Thoracic aorta (tissue), 2 donors: Measurements from ENCODE around the gene OR13J1. TPM values are rescaled to one million over a fixed set of nuclear protein-coding genes. Genes with fewer than 3 reads are reported as not detected.
A peak's percentile ranks its signal among the peaks of the same experiment; 100 is the strongest.

Source experiments
- ATAC-seq: fragments of 150-250 bp; one replicate; pipeline ENCODE4 v1.8.0; 2017; ENCODE audit warnings: low read depth; ENCODE audit not compliant: insufficient number of reproducible peaks, low FRiP score
- DNase-seq: peaks from one replicate; pipeline ENCODE4 v3.0.0-alpha.2; 2020; ENCODE audit warnings: low spot score
- H3K27ac ChIP-seq, 2 donors: fragments of 200-600 bp; sonication (generic); 1 replicate in 1 of 2; 2 replicates in 1 of 2; pipeline ENCODE4 v1.5.1; 2016; ENCODE audit warnings: mild to moderate bottlenecking in 2 of 2, moderate library complexity in 2 of 2
- H3K27me3 ChIP-seq: fragments of 200-600 bp; sonication (generic); replicated peaks from 2 replicates; pipeline ENCODE4 v1.6.0; 2016; ENCODE audit warnings: mild to moderate bottlenecking; ENCODE audit not compliant: insufficient read depth
- H3K36me3 ChIP-seq: fragments of 200-600 bp; sonication (generic); one replicate; pipeline ENCODE4 v1.5.1; 2016
- H3K4me1 ChIP-seq, 2 donors: fragments of 200-600 bp; sonication (generic); 1 replicate in 1 of 2; 2 replicates in 1 of 2; pipeline versions ENCODE4 v1.5.1 to v1.6.0; 2016; ENCODE audit warnings: low read depth in 2 of 2, mild to moderate bottlenecking in 1 of 2; ENCODE audit not compliant: control insufficient read depth in 1 of 2
- H3K4me3 ChIP-seq: fragments of 200-600 bp; sonication (generic); 2 replicates; pipeline ENCODE4 v1.5.1; 2016; ENCODE audit warnings: mild to moderate bottlenecking
- H3K9me3 ChIP-seq: fragments of 200-600 bp; sonication (generic); 2 replicates; pipeline ENCODE4 v1.5.1; 2016
- CTCF ChIP-seq: fragments of 200-600 bp; sonication (generic); IDR thresholded peaks from one replicate; pipeline ENCODE4 v1.5.1; 2019; ENCODE audit warnings: antibody characterized with exemption
- total RNA-seq, 2 donors: library from RNA; depleted of rRNA; stranded (reverse); fragments of >200 nt; gene quantifications; one replicate each; pipeline versions ENCODE4 v1.1.0 to v1.2.3, GENCODE V29; 2016

Gene OR13J1
- total RNA-seq, 2 donors from 2014 or later = not detected

GRCh38 chr9:35847792-35848572, 22.2 kb downstream of the OR13J1 start:
- Histone ChIP-seq H3K27me3 (no peaks in the 10 kb centered on the region), H3K27ac (peak overlapping the region; percentile 23 to 40), H3K4me3 (no peak overlapping the region), H3K9me3 (no peaks in the 10 kb centered on the region), H3K4me1 (peaks cover 20 to 43% of the 10 kb centered on the region in 2 donors), H3K36me3 (no peaks in the 10 kb centered on the region)
- ATAC-seq (peak; percentile 45), DNase-seq (no peak)
- no peak for TF ChIP-seq CTCF

- H3K4me1 ChIP-seq = peaks cover 20 to 43% of the 10 kb centered on the region in 2 donors
- ATAC-seq = no peak
- H3K4me3 ChIP-seq = no peak overlapping the region
- H3K27ac ChIP-seq = peak overlapping the region; percentile 3 to 39
- no peaks in the 10 kb centered on the region for H3K27me3 ChIP-seq
- TF ChIP-seq CTCF = no peak
- no peaks in the 10 kb centered on the region for H3K9me3 ChIP-seq
- H3K36me3 ChIP-seq = no peaks in the 10 kb centered on the region
- no peak for DNase-seq
Observed at GRCh38 chr9:35845824-35846771, 24.1 kb downstream of the OR13J1 start.

GRCh38 chr9:35844628-35845270, 25.5 kb downstream of the OR13J1 start:
- no peak for TF ChIP-seq CTCF
- Histone ChIP-seq H3K27me3 (no peaks in the 10 kb centered on the region), H3K36me3 (no peaks in the 10 kb centered on the region), H3K27ac (peak overlapping the region; percentile 10 to 39), H3K4me3 (peak overlapping the region; percentile 3), H3K4me1 (peaks cover 20 to 43% of the 10 kb centered on the region in 2 donors), H3K9me3 (no peaks in the 10 kb centered on the region)
- no peak for ATAC-seq
- peak; percentile 25 for DNase-seq

GRCh38 chr9:35842795-35843194, 27.4 kb downstream of the OR13J1 start:
- ATAC-seq (no peak), DNase-seq (no peak)
- H3K9me3 ChIP-seq = no peaks in the 10 kb centered on the region
- TF ChIP-seq CTCF = no peak
- H3K4me3 ChIP-seq = no peak overlapping the region
- H3K36me3 ChIP-seq = no peaks in the 10 kb centered on the region
- H3K4me1 ChIP-seq = peaks cover 14 to 33% of the 10 kb centered on the region in 2 donors
- no peak overlapping the region for H3K27ac ChIP-seq
- no peaks in the 10 kb centered on the region for H3K27me3 ChIP-seq
